ENCODE data around the gene IFIH1.

IFIH1 gene

GRCh38 chr2:162333968-162334367, 15.5 kb upstream of the IFIH1 start:
- no peak for TF ChIP-seq POLR2AphosphoS5 (IDR thresholded peaks at IDR 0.05; ENCODE audit: low read depth)
- TF ChIP-seq CTCF (IDR thresholded peaks at IDR 0.05; ENCODE audit: insufficient read depth, low read length) = peak; percentile 47
- no peak for TF ChIP-seq SPI1 (IDR thresholded peaks at IDR 0.05; ENCODE audit: borderline replicate concordance, low read depth)
- TF ChIP-seq REST (IDR thresholded peaks at IDR 0.05; ENCODE audit: insufficient replicate concordance, low read depth) = no peak
- no peak for TF ChIP-seq GABPA (IDR thresholded peaks at IDR 0.05; ENCODE audit: low read depth)
- Histone ChIP-seq H3K27me3 (ENCODE audit: insufficient read depth, poor library complexity, severe bottlenecking) (no peaks in the 10 kb centered on the region), H3K27ac (replicated peaks) (no peak overlapping the region), H3K4me3 (replicated peaks; ENCODE audit: insufficient read depth, low read length) (no peak overlapping the region)
- DNase-seq (ENCODE audit: low read depth in 1 of 2, low spot score in 1 of 2) = peak in 1 of 2 experiments; percentile 26

- no peak overlapping the region for H3K27ac ChIP-seq (replicated peaks)
- H3K27me3 ChIP-seq (ENCODE audit: insufficient read depth, poor library complexity, severe bottlenecking) = no peaks in the 10 kb centered on the region
- TF ChIP-seq GABPA (IDR thresholded peaks at IDR 0.05; ENCODE audit: low read depth) = no peak
- DNase-seq (ENCODE audit: low read depth in 1 of 2, low spot score in 1 of 2) = no peak
- H3K4me3 ChIP-seq (replicated peaks; ENCODE audit: insufficient read depth, low read length) = no peak overlapping the region
Observed at GRCh38 chr2:162330881-162331280, 12.4 kb upstream of the IFIH1 start.

- no peak for DNase-seq (ENCODE audit: low read depth in 1 of 2, low spot score in 1 of 2)
- H3K4me3 ChIP-seq (replicated peaks; ENCODE audit: insufficient read depth, low read length) = no peak overlapping the region
- no peak overlapping the region for H3K27ac ChIP-seq (replicated peaks)
- no peaks in the 10 kb centered on the region for H3K27me3 ChIP-seq (ENCODE audit: insufficient read depth, poor library complexity, severe bottlenecking)
- TF ChIP-seq GABPA (IDR thresholded peaks at IDR 0.05; ENCODE audit: low read depth) (no peak), SPI1 (IDR thresholded peaks at IDR 0.05; ENCODE audit: borderline replicate concordance, low read depth) (no peak), REST (IDR thresholded peaks at IDR 0.05; ENCODE audit: insufficient replicate concordance, low read depth) (no peak), POLR2AphosphoS5 (IDR thresholded peaks at IDR 0.05; ENCODE audit: low read depth) (no peak), CTCF (IDR thresholded peaks at IDR 0.05; ENCODE audit: insufficient read depth, low read length) (no peak)
Observed at GRCh38 chr2:162328424-162329157, 10.1 kb upstream of the IFIH1 start.

GRCh38 chr2:162327806-162328205, 9.3 kb upstream of the IFIH1 start:
- Histone ChIP-seq H3K4me3 (replicated peaks; ENCODE audit: insufficient read depth, low read length) (no peak overlapping the region), H3K27ac (replicated peaks) (no peak overlapping the region), H3K27me3 (ENCODE audit: insufficient read depth, poor library complexity, severe bottlenecking) (no peaks in the 10 kb centered on the region)
- no peak for DNase-seq (ENCODE audit: low read depth in 1 of 2, low spot score in 1 of 2)
- no peak for TF ChIP-seq REST (IDR thresholded peaks at IDR 0.05; ENCODE audit: insufficient replicate concordance, low read depth)

All from HL-60 (cell line).